HT-29 (cell line): ENCODE measurements around the gene SIDT1. TPM values are rescaled to one million over a fixed set of nuclear protein-coding genes. Genes with fewer than 3 reads are reported as not detected.

Experiments used
- DNase-seq: peaks from one replicate; pipeline ENCODE4 v3.0.0-alpha.2; 2015; ENCODE audit warnings: low spot score
- total RNA-seq: library from RNA; depleted of rRNA; stranded (reverse); fragments of >200 nt; shearing (Covaris generic); gene quantifications from 2 replicates; pipeline ENCODE4 v1.2.3, GENCODE V29; 2014

The SIDT1 gene
- total RNA-seq, 1 experiment from 2014 or later = 4.8 TPM

DNA sequence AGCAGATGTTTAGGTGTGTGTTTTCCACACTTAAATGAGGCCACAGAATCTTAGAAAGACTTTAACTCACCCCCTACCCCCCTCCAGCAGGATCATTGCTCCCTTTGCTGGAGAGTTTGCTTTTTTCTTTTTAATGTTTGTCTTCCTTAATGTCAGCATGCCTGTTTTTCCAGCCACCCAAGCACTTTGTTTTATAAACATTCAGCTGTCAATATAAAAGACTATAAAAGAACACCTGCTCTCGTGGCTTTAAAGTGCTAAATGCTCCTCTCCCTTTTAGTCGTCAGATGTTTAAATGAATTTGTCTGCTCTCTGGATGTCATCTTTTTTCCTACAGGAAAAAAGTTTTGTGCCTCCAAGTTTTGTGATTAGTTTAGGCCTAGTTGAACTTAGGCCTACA is 61.7 kb downstream of the SIDT1 start:
- DNase-seq = no peak

DNA sequence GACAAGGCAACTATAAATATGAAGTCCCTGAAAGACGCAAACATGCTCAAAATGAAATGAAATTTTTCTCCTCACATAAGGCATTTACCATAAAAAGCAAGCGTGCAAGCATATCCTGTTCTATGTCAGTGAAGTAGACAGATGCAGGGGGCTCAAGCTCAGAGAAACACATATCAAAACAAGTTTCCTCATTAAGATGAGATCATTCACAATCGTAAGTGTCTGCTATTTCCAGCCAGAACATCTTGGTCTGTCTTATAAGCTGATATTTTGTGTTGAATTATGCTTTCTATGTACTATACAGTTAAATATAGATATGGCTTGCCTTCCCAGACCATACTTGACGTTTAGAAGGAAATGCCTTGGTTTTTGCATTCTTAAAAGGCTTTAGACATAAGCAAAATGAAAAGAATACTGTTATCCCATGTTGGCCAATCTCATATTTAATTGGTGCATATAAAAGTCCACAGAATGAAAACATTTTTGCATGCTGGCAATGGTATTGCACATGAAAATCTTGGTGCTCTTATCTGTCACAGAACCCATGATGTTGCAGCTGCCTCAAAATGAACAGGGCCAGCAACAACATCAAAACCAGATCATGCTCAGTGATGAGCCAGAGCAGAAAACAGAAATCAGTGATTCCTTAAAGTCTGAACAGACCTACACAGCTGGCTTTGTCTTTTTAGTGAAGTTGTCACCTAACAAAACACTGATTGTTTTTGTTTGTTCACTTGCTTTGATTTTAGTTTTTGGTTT is 65.4 kb downstream of the SIDT1 start:
- DNase-seq = no peak

- DNase-seq = no peak
Measured at GRCh38 chr3:113600418-113601182, 68.2 kb downstream of the SIDT1 start.

DNA sequence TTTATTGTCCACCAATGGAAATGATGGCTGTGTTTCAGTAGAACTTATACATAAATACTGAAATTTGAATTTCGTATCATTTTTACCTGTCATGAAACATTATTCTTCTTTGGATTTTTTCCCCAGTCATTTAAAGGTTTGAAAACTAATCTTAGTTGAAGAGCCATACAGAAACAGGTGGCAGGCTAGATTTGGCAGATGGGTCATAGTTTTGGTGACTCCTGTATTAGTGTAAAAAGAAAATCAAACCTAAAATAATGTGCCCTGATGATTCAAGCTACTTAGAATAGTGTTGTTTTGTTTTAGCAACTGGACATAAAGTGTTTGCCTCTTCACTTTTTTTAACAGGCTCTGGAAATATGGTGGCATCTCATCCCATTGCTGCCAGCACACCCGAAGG is 68.9 kb downstream of the SIDT1 start:
- DNase-seq = no peak

DNA sequence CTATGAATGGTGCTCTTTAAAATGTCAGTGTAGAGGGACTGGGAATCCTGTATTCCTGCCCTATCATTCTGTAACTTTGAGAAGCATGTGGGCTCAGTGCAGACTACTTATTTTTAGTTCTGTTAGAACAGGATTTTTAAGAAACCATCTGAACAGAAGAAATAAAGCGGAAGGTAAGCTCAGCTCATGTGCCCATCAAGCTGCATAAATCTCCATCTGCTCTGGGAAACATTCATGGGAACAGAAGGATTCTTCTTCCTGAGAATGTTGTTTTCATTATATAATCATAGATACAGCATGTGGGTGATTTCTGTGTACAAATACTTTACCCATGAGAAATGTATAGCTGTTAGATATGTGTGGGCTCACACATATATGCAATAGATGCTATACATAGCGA is 69.9 kb downstream of the SIDT1 start:
- no peak for DNase-seq

DNA sequence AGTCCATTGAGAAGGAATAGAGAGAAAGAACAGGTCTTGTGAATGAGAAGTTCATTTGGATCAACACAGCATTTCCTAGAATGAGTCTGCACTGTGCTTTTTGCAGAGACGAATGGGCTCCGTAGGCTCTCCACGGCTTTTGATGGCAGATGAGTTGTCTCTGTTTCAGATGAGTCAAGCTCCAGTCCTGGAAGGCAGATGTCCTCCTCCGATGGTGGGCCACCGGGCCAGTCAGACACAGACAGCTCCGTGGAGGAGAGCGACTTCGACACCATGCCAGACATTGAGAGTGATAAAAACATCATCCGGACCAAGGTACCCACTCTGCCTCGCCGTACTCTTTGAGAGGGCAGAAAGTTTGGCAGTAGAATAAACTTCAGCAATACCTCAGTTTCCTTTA is 70.5 kb downstream of the SIDT1 start:
- no peak for DNase-seq

GRCh38 chr3:113606539-113607218 is 74.3 kb downstream of the SIDT1 start:
- no peak for DNase-seq

- DNase-seq = no peak
Measured at GRCh38 chr3:113607219-113607596, 74.9 kb downstream of the SIDT1 start.

- DNase-seq = no peak
Measured at GRCh38 chr3:113614402-113614801, 82.0 kb downstream of the SIDT1 start.

DNA sequence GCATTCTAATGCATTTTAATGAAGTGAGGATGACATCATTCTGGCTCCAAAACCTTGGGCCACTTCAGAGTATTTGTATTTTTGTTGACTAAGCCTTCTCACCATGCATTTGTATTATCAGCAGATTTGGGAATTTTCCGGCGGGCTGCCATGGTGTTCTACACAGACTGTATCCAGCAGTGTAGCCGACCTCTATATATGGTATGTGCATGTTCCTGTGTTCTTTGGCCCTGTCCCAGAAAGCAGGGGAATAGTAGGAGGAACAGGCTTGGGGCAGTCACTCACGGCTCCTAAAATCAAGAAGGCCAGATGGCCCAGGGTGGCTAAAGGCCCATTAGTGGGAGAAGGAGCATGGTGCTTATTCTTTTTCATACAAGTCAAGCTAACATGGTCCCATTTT is 83.6 kb downstream of the SIDT1 start:
- DNase-seq = no peak

GRCh38 chr3:113617726-113618125 is 85.4 kb downstream of the SIDT1 start:
- no peak for DNase-seq

DNA sequence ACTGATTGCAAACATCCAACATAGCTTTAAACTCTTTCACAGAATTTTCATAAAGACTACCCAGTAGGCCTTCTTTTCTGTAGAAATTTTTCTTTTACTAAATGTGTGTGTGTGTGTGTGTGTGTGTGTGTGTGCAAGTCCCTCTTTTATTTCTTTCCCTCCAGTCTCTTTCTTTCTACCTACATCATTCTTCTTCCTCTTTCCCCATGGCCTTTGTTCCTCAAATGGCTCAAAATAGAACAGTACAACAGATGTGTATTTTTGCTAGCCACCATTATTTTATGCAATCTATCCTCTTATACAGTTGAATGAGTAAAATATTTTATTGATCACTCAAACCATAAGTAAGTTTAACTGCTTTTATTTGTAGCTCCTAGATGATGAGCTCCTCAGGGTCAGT is 87.7 kb downstream of the SIDT1 start:
- no peak for DNase-seq

- DNase-seq = no peak
Measured at GRCh38 chr3:113623324-113623723, 91.0 kb downstream of the SIDT1 start.

DNA sequence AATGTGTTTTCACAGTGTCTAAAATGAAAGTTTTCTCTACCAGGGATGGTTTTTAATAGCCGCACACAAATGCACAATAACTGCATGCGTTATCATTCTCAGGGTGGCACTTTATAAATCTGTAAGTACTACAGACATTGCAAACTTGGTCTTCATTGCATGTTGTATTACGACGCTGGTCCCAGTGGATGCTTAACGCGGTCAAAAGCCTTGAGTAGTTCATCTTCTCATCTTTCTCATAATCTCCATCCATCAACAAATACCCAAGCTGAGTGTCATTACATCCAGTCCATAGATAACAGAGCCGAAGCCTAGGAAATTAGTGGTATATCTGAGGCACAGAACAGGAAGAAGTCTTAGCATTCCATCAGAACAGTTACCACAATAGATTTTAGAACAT is 91.5 kb downstream of the SIDT1 start:
- no peak for DNase-seq

GRCh38 chr3:113625834-113626233 is 93.5 kb downstream of the SIDT1 start:
- DNase-seq = no peak

DNA sequence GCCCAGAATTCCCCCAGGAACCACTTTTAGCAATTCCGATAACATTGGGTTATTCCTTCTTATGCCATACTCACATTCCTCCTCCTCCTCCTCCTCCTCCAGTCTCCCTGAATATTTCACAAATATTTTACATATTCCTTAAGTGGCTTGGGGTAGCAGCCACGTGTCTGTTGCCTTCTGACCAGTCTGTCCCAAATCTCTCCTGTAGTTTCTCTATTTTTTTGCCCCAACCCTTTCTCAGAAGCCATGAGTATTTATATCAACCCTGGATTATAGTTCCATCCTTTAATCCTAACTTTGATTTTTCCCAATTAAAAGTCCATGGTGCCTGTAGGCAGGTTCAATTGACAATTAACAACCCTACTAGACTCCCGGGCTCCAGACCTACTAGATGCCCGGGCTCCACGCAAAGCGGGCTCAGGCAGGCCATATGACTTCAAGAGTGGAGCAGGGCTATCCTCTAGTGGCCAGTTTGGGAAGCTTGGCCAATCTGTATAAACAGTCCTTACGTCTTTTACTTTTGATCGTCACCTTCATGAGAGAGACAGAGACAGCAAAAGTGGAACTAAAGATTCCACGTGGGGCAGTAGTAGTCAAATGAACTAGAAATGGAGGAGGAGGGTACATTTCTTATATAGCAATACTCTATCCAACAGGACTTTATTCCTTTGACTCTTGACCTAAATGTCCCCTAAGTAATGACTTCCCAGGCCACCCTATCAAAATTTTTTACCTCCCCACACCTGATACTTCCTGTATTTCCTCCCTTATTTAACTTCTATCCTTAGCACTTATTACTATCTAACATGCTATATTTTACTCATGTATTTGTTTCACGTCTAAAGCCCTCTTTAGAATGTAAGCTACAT is 94.4 kb downstream of the SIDT1 start:
- DNase-seq = peak; percentile 89

- DNase-seq = no peak
Measured at GRCh38 chr3:113628316-113628715, 96.0 kb downstream of the SIDT1 start.

- DNase-seq = no peak
Measured at GRCh38 chr3:113628788-113629187, 96.4 kb downstream of the SIDT1 start.

DNA sequence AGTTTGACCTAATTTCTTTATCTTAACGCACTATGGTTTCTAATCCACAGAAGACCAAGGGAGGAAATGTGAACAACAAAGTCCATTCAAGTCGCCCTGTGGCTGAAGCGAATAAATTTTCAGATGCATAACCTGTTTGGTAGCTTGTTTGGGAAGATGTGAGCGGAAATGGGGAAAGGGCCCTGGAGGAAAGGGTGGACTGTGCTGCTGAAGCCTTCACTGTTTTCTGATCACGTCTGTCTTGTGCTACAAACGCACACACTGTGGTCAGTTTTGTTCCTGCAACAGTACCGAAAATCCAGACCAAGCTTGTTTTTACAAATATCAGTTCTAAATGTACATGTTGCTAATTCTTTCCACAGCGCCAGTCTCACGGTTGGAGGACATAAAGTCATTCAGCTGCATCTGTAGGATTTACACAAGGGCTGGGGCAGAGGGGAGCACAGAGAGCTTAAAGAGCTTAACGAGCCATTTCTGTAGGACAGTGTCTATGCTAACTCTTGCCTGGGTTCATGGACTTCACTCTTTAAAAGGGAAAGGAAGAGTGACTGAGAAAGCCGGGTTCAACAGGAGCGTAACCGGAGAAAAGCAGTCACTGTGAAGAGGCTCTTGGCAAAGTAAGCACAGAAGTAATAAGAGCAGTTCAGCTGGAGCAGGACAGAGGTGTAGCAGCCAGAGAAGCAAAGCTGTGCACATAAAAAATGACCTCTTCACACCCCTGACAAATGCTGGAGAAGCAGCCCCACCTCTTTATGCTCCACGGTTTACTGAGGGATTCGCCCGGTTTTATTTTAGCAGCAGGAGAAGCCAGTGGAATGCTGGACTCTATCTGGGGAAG is 97.4 kb downstream of the SIDT1 start:
- no peak for DNase-seq

DNA sequence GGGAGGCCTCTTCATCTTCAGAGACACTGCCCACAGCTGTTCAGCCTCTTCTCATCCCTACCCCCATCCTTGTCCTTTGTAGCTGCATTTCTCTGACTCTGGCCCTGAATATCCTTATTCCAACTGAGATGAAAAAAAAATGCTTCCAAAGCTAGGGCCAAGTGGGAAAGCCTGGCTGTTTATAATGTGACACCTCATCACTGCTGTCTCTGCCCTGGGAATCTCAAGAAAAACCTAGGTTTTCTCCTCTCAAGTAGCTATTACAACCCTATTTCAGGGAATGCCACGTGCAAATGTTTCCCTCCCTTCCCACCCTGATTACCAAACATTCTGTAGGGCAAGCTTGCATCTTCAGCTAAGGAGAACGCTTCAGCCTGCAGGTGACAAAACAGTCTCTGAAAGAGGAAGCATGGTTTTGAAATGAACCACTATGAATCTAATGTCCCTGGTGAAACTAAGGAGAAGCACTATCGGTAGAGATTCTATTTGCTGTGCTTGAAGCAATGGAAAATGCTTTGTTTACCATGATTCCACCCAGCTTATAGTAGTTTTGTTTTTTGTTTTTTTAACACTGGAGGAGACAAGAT is 98.7 kb downstream of the SIDT1 start:
- no peak for DNase-seq
